Ishikawa (cell line): ENCODE measurements around the gene EPHB4.

Experiments
- CEBPB ChIP-seq: IDR thresholded peaks from 2 replicates; pipeline ENCODE4 v1.6.1; 2012
- CREB1 ChIP-seq: IDR thresholded peaks from 2 replicates; pipeline ENCODE4 v1.6.1; 2012; ENCODE audit warnings: low read depth
- EGR1 ChIP-seq: IDR thresholded peaks from 2 replicates; pipeline ENCODE4 v1.6.1; 2012
- EP300 ChIP-seq: IDR thresholded peaks from 2 replicates; pipeline ENCODE4 v1.6.1; 2012; ENCODE audit warnings: borderline replicate concordance
- FOXM1 ChIP-seq: IDR thresholded peaks from 2 replicates; pipeline ENCODE4 v1.6.1; 2012; ENCODE audit warnings: low read depth, borderline replicate concordance
- MAX ChIP-seq: IDR thresholded peaks from 2 replicates; pipeline ENCODE4 v1.6.1; 2012
- NFIC ChIP-seq: IDR thresholded peaks from 2 replicates; pipeline ENCODE4 v1.6.1; 2012
- RAD21 ChIP-seq: IDR thresholded peaks from 2 replicates; pipeline ENCODE4 v1.6.1; 2012; ENCODE audit warnings: low read depth
- REST ChIP-seq: IDR thresholded peaks from 2 replicates; pipeline ENCODE4 v1.6.1; 2012; ENCODE audit warnings: low read depth, mild to moderate bottlenecking
- TAF1 ChIP-seq: IDR thresholded peaks from 2 replicates; pipeline ENCODE4 v1.6.1; 2012; ENCODE audit warnings: low read depth, mild to moderate bottlenecking
- TCF12 ChIP-seq: IDR thresholded peaks from 2 replicates; pipeline ENCODE4 v1.6.1; 2012; ENCODE audit warnings: low read depth
- TEAD4 ChIP-seq: IDR thresholded peaks from 2 replicates; pipeline ENCODE4 v1.6.1; 2012
- USF1 ChIP-seq: IDR thresholded peaks from 2 replicates; pipeline ENCODE4 v1.6.1; 2012
- YY1 ChIP-seq: IDR thresholded peaks from 2 replicates; pipeline ENCODE4 v1.6.1; 2012; ENCODE audit warnings: low read depth
- ZBTB7A ChIP-seq: IDR thresholded peaks from 2 replicates; pipeline ENCODE4 v1.6.1; 2012; ENCODE audit warnings: low read depth

The EPHB4 gene

GRCh38 chr7:100752994-100753393, 74.3 kb downstream of the EPHB4 start:
- no peak for TF ChIP-seq MAX
- no peak for TF ChIP-seq YY1
- TF ChIP-seq EGR1 = no peak
- TF ChIP-seq FOXM1 = no peak
- no peak for TF ChIP-seq CEBPB
- TF ChIP-seq TAF1 = no peak
- no peak for TF ChIP-seq REST
- TF ChIP-seq USF1 = no peak
- TF ChIP-seq NFIC = no peak
- no peak for TF ChIP-seq TEAD4
- TF ChIP-seq TCF12 = no peak
- no peak for TF ChIP-seq CREB1
- TF ChIP-seq RAD21 = no peak
- no peak for TF ChIP-seq ZBTB7A
- TF ChIP-seq EP300 = no peak
